HepG2 (cell line): ENCODE measurements around the gene SCYL1. TPM values are rescaled to one million over a fixed set of nuclear protein-coding genes. Genes with fewer than 3 reads are reported as not detected.

Source experiments
- BATF2 ChIP-seq: sonication (generic); formaldehyde crosslinking; IDR thresholded peaks from 2 replicates; pipeline ENCODE4 v1.8.0; 2022; ENCODE audit warnings: mild to moderate bottlenecking, missing genetic modification reagents, moderate library complexity
- CTCF ChIP-seq: sonication (generic); formaldehyde crosslinking; IDR thresholded peaks from 2 replicates; pipeline ENCODE4 v1.5.0; 2020; ENCODE audit warnings: mild to moderate bottlenecking, missing genetic modification reagents, moderate library complexity
- MAFG ChIP-seq: sonication (generic); formaldehyde crosslinking; IDR thresholded peaks from 2 replicates; pipeline ENCODE4 v1.5.1; 2020; ENCODE audit warnings: mild to moderate bottlenecking, missing genetic modification reagents
- MXD3 ChIP-seq: IDR thresholded peaks from 2 replicates; pipeline ENCODE4 v1.6.1; 2016; ENCODE audit warnings: mild to moderate bottlenecking, missing biosample characterization, missing genetic modification reagents
- PRDM10 ChIP-seq: sonication (generic); formaldehyde crosslinking; IDR thresholded peaks from 2 replicates; pipeline ENCODE4 v1.4.0; 2020; ENCODE audit warnings: low read depth, missing genetic modification reagents
- PTBP1 ChIP-seq: fragments of 200-400 bp; formaldehyde crosslinking; IDR thresholded peaks from 2 replicates; pipeline ENCODE4 v1.6.1; 2018; ENCODE audit warnings: low read length, low read depth; ENCODE audit not compliant: poor library complexity, severe bottlenecking
- SKI ChIP-seq: fragments of 450-650 bp; IDR thresholded peaks from one replicate; pipeline ENCODE4 v1.6.1; 2018; ENCODE audit warnings: mild to moderate bottlenecking; ENCODE audit not compliant: partially characterized antibody
- SOX5 ChIP-seq: IDR thresholded peaks from 2 replicates; pipeline ENCODE4 v1.6.1; 2016; ENCODE audit warnings: borderline replicate concordance
- SP1 ChIP-seq, 2 experiments: fragments of 450-650 bp in 1 of 2; sonication (generic) in 1 of 2; formaldehyde crosslinking in 1 of 2; IDR thresholded peaks; 2 replicates each; pipeline versions ENCODE4 v1.4.0 to v1.6.1; 2016 to 2020; ENCODE audit warnings: missing genetic modification reagents in 1 of 2
- TSC22D2 ChIP-seq: sonication (generic); formaldehyde crosslinking; IDR thresholded peaks from 2 replicates; pipeline ENCODE4 v1.5.1; 2020; ENCODE audit warnings: missing genetic modification reagents, mild to moderate bottlenecking, borderline replicate concordance
- ZNF17 ChIP-seq: sonication (generic); formaldehyde crosslinking; IDR thresholded peaks from 2 replicates; pipeline ENCODE4 v1.5.0; 2020; ENCODE audit warnings: mild to moderate bottlenecking, missing genetic modification reagents
- ZNF430 ChIP-seq: sonication (generic); formaldehyde crosslinking; IDR thresholded peaks from 2 replicates; pipeline ENCODE4 v1.9.0; 2021; ENCODE audit warnings: mild to moderate bottlenecking, missing genetic modification reagents
- ZNF652 ChIP-seq: IDR thresholded peaks from 2 replicates; pipeline ENCODE4 v1.6.1; 2016; ENCODE audit warnings: low read depth, borderline replicate concordance
- ZNF740 ChIP-seq: sonication (generic); formaldehyde crosslinking; IDR thresholded peaks from 2 replicates; pipeline ENCODE4 v1.4.0; 2020; ENCODE audit warnings: missing genetic modification reagents
- polyA plus RNA-seq, 8 experiments: library from polyadenylated mRNA; depleted of rRNA in 3 of 8; stranded (reverse) in 7 of 8; unstranded in 1 of 8; fragments of >200 nt; fragmentation: Illumina TruSeq in 4 of 8; extraction: Trizol in 4 of 8; gene quantifications; 2 replicates each; pipeline versions ENCODE4 v1.2.1 to v1.2.3, GENCODE V29; 2011 to 2016; ENCODE audit warnings: low read depth in 4 of 8, missing spikeins in 1 of 8, mixed read lengths in 1 of 8; ENCODE audit not compliant: insufficient read depth in 1 of 8
- total RNA-seq, 5 experiments: library from RNA; depleted of rRNA; stranded (reverse); fragments of >200 nt; fragmentation: Illumina TruSeq; extraction: Trizol; gene quantifications; 2 replicates each; pipeline ENCODE4 v1.2.3, GENCODE V29; 2016; ENCODE audit warnings: low read depth in 1 of 5
- TF ChIP-seq, protein P1 (sequence below): sonication (generic); formaldehyde crosslinking; IDR thresholded peaks from 2 replicates; pipeline ENCODE4 v1.4.0; 2020; ENCODE audit warnings: missing genetic modification reagents

Gene SCYL1
- total and polyA plus RNA-seq, 2 of the 13 experiments (the other 11 are each of a cell fraction or from before 2014, with no cell fraction given), result 65.9 to 103 TPM

GRCh38 chr11:65487467-65488272 is 37.2 kb upstream of the SCYL1 start (continued):
- TF ChIP-seq, protein P1, sequence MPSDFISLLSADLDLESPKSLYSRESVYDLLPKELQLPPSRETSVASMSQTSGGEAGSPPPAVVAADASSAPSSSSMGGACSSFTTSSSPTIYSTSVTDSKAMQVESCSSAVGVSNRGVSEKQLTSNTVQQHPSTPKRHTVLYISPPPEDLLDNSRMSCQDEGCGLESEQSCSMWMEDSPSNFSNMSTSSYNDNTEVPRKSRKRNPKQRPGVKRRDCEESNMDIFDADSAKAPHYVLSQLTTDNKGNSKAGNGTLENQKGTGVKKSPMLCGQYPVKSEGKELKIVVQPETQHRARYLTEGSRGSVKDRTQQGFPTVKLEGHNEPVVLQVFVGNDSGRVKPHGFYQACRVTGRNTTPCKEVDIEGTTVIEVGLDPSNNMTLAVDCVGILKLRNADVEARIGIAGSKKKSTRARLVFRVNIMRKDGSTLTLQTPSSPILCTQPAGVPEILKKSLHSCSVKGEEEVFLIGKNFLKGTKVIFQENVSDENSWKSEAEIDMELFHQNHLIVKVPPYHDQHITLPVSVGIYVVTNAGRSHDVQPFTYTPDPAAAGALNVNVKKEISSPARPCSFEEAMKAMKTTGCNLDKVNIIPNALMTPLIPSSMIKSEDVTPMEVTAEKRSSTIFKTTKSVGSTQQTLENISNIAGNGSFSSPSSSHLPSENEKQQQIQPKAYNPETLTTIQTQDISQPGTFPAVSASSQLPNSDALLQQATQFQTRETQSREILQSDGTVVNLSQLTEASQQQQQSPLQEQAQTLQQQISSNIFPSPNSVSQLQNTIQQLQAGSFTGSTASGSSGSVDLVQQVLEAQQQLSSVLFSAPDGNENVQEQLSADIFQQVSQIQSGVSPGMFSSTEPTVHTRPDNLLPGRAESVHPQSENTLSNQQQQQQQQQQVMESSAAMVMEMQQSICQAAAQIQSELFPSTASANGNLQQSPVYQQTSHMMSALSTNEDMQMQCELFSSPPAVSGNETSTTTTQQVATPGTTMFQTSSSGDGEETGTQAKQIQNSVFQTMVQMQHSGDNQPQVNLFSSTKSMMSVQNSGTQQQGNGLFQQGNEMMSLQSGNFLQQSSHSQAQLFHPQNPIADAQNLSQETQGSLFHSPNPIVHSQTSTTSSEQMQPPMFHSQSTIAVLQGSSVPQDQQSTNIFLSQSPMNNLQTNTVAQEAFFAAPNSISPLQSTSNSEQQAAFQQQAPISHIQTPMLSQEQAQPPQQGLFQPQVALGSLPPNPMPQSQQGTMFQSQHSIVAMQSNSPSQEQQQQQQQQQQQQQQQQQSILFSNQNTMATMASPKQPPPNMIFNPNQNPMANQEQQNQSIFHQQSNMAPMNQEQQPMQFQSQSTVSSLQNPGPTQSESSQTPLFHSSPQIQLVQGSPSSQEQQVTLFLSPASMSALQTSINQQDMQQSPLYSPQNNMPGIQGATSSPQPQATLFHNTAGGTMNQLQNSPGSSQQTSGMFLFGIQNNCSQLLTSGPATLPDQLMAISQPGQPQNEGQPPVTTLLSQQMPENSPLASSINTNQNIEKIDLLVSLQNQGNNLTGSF (CRISPR knock-in tag), result peak; percentile 35
- TF ChIP-seq CTCF (CRISPR knock-in tag), result peak; percentile 49; the same call in 1 of the 2 replicates
- no peak for TF ChIP-seq ZNF740 (CRISPR knock-in tag)
- peak; percentile 44; the same call in 1 of the 2 replicates for TF ChIP-seq PRDM10 (CRISPR knock-in tag)
- peak; percentile 99 for TF ChIP-seq ZNF652
- TF ChIP-seq ZNF17, result no peak
- TF ChIP-seq TSC22D2 (CRISPR knock-in tag), result peak; percentile 40; the same call in 1 of the 2 replicates
- no peak for TF ChIP-seq PTBP1
- no peak for TF ChIP-seq SP1 (IDR thresholded peaks at IDR 0.05)
- peak; percentile 42; the same call in 1 of the 2 replicates for TF ChIP-seq SP1 (CRISPR knock-in tag; IDR thresholded peaks at IDR 0.05)
- TF ChIP-seq ZNF430 (CRISPR knock-in tag), result peak; percentile 78
- TF ChIP-seq BATF2 (CRISPR knock-in tag), result no peak
- TF ChIP-seq MAFG (CRISPR knock-in tag), result no peak
- 0 out of 2 replicates have a peak, but pooled peaks have one; percentile 25 for TF ChIP-seq MXD3 (CRISPR knock-in tag)
- TF ChIP-seq SOX5, result peak; percentile 67; the same call in 1 of the 2 replicates
- no peak for TF ChIP-seq SKI
